NB4 (cell line): ENCODE results near the gene KAT6B.

Source experiments
- DNase-seq: peaks from one replicate; pipeline ENCODE4 v3.0.0; 2010; ENCODE audit warnings: low read depth
- H3K4me3 ChIP-seq: one replicate; pipeline ENCODE4 v1.5.1; 2011; ENCODE audit warnings: mild to moderate bottlenecking, low read depth, low read length, moderate library complexity
- MYC ChIP-seq: IDR thresholded peaks from 2 replicates; pipeline ENCODE4 v1.6.1; 2011; ENCODE audit warnings: low read depth, low read length
- POLR2A ChIP-seq: IDR thresholded peaks from 2 replicates; pipeline ENCODE4 v1.6.1; 2011; ENCODE audit warnings: mild to moderate bottlenecking; ENCODE audit not compliant: insufficient read length; ENCODE audit errors: extremely low read depth
- TF ChIP-seq, protein P1 (sequence below): IDR thresholded peaks from one replicate; pipeline ENCODE4 v1.5.1; 2012; ENCODE audit warnings: low read depth, low read length
- TF ChIP-seq, protein P2 (sequence below): IDR thresholded peaks from 2 replicates; pipeline ENCODE4 v1.6.1; 2011; ENCODE audit warnings: low read depth, low read length

The KAT6B gene

DNA sequence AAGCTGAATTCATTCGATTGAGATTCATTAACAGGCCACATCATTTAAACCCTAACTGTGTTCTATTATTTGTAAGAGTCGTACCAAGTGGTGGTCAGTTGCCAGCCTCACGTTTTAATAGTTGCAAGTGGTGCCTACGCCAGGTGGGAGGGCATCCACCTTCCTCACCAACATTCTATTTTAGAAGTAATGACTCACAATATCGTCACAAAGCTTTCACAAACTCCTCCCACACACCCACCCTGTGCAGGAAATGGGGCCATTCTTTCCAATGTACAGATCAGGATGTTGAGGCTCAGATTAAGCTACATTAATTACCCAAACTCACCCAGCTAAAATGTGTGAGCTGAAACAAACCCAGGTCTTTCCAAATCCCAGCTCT is 207.7 kb downstream of the KAT6B start:
- TF ChIP-seq, protein P1, sequence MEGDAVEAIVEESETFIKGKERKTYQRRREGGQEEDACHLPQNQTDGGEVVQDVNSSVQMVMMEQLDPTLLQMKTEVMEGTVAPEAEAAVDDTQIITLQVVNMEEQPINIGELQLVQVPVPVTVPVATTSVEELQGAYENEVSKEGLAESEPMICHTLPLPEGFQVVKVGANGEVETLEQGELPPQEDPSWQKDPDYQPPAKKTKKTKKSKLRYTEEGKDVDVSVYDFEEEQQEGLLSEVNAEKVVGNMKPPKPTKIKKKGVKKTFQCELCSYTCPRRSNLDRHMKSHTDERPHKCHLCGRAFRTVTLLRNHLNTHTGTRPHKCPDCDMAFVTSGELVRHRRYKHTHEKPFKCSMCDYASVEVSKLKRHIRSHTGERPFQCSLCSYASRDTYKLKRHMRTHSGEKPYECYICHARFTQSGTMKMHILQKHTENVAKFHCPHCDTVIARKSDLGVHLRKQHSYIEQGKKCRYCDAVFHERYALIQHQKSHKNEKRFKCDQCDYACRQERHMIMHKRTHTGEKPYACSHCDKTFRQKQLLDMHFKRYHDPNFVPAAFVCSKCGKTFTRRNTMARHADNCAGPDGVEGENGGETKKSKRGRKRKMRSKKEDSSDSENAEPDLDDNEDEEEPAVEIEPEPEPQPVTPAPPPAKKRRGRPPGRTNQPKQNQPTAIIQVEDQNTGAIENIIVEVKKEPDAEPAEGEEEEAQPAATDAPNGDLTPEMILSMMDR: no peak
- TF ChIP-seq, protein P2, sequence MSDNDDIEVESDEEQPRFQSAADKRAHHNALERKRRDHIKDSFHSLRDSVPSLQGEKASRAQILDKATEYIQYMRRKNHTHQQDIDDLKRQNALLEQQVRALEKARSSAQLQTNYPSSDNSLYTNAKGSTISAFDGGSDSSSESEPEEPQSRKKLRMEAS: no peak
- TF ChIP-seq POLR2A (no peak), MYC (no peak)
- peak; percentile 32 for DNase-seq
- no peak overlapping the region for H3K4me3 ChIP-seq

DNA sequence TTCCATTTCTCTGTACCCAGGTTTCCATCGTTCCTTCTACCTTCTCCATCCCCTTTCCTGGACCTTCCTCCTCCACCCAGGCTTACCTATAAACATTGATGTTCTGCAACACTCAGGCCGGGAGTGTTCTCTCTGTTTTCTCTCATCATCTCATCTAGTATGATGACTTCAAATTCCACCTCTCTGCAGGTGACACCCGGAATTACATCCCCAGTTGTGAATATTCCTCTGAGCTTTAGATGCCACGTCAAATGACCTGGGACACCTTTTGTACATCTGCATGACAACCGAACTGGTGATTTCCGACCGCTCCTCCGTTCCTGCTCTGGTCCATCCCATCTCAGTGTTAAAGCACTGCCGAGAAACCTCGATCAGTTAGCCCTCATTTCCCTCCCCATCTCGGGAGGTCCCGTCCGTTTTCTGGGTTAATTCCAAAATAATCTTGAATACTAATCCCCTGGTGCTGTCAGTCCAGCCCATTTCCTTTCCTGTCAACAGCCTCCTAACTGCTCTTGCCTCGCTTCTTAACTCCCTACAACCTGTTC is 208.4 kb downstream of the KAT6B start:
- no peak for DNase-seq
- TF ChIP-seq POLR2A (no peak), MYC (no peak)
- TF ChIP-seq, protein P2: no peak
- TF ChIP-seq, protein P1: no peak
- no peak overlapping the region for H3K4me3 ChIP-seq

DNA sequence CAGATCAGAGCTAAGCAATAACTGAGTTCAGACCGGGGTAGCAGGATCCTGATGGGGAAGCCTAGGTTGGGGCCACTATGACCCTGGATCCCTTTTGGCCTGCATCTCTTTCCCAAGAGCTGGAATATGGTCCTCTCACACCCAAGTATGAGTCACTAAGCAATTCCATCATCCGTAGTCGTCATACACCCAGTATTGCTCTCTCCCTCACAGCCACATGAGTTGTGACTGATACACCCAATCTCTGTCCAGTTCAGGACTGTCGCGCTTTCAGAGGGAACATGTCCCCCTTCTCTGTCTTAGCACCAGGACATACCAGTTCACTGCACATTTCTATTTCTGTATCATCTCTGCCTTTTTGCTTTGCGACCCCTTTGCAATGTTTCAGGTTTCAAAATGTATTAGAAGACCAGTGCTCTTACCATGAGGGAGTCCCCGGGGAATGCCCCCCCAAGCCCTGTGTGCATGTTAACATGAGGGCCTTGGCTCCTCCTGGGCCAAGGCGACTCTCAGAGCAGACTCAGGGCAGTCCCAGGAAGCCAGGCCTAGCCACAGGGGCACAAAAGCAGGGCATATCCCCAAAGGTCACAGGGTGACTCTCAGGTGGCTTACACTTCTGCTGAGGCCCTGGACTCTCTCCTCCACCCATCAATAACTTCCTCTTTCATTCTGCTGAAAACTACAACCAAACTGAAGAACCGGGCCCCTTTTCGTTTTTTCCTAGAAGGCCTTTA is 209.7 kb downstream of the KAT6B start:
- DNase-seq: peak; percentile 43
- TF ChIP-seq, protein P1: no peak
- TF ChIP-seq, protein P2: no peak
- no peak for TF ChIP-seq MYC
- H3K4me3 ChIP-seq: no peak overlapping the region

DNA sequence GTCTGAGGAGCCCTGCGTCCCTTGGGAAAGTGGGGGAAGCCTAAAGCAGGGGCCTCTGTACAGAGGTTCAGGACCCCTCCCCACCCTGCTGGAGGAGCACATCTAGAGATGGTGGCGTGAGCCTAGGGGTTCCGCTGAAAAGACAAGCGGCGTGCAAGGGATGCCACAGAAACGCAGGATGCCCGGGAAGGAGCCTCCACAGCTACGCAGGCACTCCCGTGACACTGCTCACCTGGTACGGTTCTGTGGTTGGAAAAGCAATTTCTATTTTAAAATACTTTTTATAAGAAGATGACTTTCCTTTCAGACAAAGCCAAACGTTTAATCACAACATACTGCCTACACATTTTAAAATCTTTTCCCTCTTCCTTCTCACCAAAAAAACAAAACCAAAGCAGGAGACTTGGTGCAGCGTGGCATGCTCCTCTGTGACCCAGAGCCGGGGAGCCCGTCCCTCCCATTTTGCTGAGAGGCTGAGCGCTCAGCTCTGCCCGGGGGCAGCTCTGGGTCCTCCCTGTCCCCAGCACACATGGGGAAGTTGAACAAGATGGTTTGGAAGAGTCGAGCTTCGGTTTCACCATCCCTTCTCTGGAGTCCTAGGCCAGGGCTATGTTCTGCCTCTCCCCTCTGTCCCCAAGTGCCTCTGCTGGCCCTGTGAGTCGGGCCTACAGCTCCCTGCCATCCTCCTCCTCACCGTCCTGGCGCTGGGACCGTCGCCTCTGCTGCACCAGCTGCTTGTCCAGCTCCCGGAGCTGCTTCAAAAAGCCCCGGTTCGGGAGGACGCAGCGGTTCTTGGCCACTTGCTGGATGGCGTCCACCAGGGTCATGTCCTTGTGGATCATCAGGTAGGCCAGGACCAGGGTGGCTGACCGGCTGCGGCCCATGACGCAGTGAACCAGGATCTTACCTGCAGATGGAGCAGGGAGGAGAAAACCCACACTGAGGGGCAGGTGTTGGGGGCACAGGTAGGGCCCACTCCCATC is 211.1 kb downstream of the KAT6B start:
- no peak overlapping the region for H3K4me3 ChIP-seq
- no peak for DNase-seq
- TF ChIP-seq, protein P2: no peak
- TF ChIP-seq, protein P1: no peak
- TF ChIP-seq POLR2A (no peak), MYC (no peak)

DNA sequence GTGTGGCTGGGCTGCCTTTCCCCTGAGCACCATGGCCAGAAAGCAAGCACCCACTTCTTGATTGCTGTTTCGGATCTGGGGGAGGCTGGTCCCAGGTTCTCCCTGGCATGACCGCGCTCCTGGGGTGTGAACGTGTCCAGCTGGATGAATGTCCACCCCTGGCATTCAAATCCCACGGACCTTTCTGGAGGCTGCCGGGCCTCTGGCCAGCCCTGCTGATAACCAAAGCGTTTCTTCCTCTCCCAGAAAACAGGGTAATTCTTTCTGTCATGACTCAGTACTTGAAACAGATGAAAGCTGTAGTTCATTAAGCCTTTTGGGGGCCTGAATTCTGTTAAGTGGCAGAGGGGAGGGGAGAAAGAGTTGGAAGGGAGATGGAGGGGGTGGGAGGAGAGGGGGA is 211.9 kb downstream of the KAT6B start:
- no peak overlapping the region for H3K4me3 ChIP-seq
- DNase-seq: no peak
- TF ChIP-seq, protein P2: no peak

DNA sequence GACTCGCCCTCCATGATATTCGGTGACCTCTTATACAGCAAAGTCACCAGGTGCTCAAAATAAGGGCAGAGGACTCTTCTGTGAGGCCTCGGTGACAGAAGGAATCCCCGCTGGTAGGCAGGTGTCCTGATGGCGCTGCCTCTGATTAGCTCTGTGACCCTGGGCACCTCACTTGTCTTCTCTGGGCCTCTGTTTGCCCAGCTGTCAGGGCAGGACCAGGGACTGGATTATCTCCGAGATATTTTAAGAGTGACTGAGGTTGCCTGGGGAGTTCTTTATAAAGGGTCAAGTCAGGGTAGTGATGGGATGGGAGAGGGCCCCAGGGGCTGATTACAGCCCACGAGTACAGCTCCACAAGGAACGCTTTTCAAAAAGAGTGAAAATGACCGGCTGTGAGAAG is 214.2 kb downstream of the KAT6B start:
- no peak for DNase-seq
- TF ChIP-seq POLR2A (no peak), MYC (no peak)
- TF ChIP-seq, protein P1: no peak
- TF ChIP-seq, protein P2: no peak

More for the DNA sequence above, 214.2 kb downstream of the KAT6B start:
- no peak overlapping the region for H3K4me3 ChIP-seq
